GM21528 (cell line): ENCODE measurements around the gene SLC19A3.

Experiments
- ATAC-seq: cut with Tn5 transposase; IDR thresholded peaks from one replicate; pipeline ENCODE4 v1.9.1; 2021; ENCODE audit warnings: mild to moderate bottlenecking, moderate library complexity; ENCODE audit not compliant: unreplicated experiment, low FRiP score

Gene SLC19A3

DNA sequence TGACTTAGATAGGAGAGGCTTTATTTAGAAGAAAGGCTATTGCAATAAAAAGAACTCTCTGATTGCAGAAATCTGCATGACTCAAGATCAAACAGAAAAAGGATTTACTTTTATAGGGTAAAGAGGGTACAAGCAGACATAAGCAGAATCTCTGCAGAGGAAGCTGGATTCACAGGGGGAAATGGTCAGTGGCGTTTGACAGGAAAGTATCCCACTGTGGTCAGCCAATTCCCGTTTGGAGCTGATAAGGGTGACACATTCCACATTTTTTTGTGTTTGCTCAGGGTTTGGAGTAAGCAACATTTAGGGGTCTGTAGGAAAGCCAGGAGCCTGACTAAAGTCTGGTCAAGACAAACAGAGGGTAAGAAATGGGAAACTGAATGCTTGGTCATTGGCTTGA lies 75.2 kb downstream of the SLC19A3 start:
- no peak for ATAC-seq

DNA sequence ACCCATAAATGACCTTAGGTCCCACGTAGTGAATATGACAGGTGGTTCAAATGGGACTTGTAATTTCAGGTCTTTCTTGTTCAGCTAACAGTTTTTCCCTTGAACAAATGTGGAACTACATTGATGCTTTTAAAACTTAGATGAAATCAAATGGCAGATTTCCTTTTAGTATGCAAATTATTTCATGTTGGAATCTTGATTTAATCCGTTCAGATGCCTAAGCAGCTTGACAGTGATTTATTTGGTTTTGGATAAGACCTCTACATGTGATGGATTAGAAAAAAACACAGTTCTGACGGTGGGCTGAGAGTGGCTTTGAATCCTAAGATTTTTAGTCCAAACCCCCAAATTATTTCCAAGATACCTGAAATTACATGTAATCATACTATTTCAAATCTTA lies 83.6 kb downstream of the SLC19A3 start:
- ATAC-seq = no peak
